ENCODE data around the gene AGL. TPM values are rescaled to one million over a fixed set of nuclear protein-coding genes. Genes with fewer than 3 reads are reported as not detected.

The AGL gene
- total and polyA plus RNA-seq, 2 of the 13 experiments (the other 11 are each of a cell fraction or from before 2014, with no cell fraction given) = 4.3 to 13.1 TPM

DNA sequence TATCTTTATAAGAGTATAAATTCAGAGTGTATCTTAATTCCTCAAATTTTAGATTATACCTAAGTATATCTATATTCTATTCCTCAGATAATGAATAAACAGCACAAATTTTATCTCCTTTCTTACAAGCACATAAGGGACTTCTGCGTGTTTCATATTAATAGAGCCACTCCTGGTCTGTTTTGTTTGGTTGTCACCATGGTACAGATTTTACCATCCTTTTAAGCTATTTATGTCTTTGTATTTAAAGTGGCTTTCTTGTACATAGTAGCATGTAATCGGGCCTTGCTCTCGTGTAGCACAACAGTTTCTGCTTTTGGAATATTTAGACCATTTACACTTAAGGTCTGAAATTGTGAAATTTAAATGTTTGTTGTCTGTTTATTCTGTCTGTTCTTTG lies 67.1 kb downstream of the AGL start:
- intact Hi-C loops (cut with micrococcal nuclease; ENCODE audit: unreplicated experiment) (no loop called here), in situ Hi-C loops (cut with HindIII; ENCODE audit: extremely low pct_ligation_motif_present, low pct_unique_long_range_greater_than_20kb) (no loop called here)
- Histone ChIP-seq H3K27ac (ENCODE audit: extremely low read length, insufficient read depth, low read length) (no peak overlapping the region), H3K4me3 (replicated peaks in 1 of 3; ENCODE audit: insufficient read depth in 1 of 3, low read depth in 2 of 3, low read length in 3 of 3) (no peak overlapping the region), H2AFZ (ENCODE audit: low read length) (no peak overlapping the region), H3K27me3 (ENCODE audit: control insufficient read depth in 1 of 2, insufficient read depth in 2 of 2, low read length in 2 of 2) (no peaks in the 10 kb centered on the region), H3K9me3 (ENCODE audit: low read length) (no peaks in the 10 kb centered on the region), H4K20me1 (ENCODE audit: insufficient read depth, low read length) (no peaks in the 10 kb centered on the region), H3K4me1 (ENCODE audit: insufficient read depth, low read length) (no peaks in the 10 kb centered on the region), H3K36me3 (replicated peaks in 1 of 2; ENCODE audit: control insufficient read depth in 1 of 2, insufficient read depth in 2 of 2, low read length in 2 of 2) (peaks cover 3 to 20% of the 10 kb centered on the region in 2 experiments; a peak in 3 of 5 replicates), H3K79me2 (ENCODE audit: insufficient read depth, low read length) (no peaks in the 10 kb centered on the region), H3K4me2 (ENCODE audit: low read depth, low read length) (no peak overlapping the region), H3K9ac (ENCODE audit: insufficient read depth, low read depth, low read length) (no peak overlapping the region)
- no peak for DNase-seq (ENCODE audit: low spot score)
- no peak for FAIRE-seq
- WGBS (ENCODE audit: low lambda C conversion rate) = 99% methylated on average over 3 of the region's 3 CpGs
- BruUV-seq (replicated peaks) = no TSS peak
- CTCF ChIA-PET (ENCODE audit: low intra/inter-chr PET ratio, low total read pairs) = no interaction called here
- POLR2A ChIA-PET = no interaction called here
- ATAC-seq = no peak
- no peak for TF ChIP-seq NPAS2 (CRISPR knock-in tag; IDR thresholded peaks at IDR 0.05; ENCODE audit: borderline replicate concordance)
- TF ChIP-seq ZNF160 (CRISPR knock-in tag; IDR thresholded peaks at IDR 0.05) = no peak
- TF ChIP-seq, protein P1, sequence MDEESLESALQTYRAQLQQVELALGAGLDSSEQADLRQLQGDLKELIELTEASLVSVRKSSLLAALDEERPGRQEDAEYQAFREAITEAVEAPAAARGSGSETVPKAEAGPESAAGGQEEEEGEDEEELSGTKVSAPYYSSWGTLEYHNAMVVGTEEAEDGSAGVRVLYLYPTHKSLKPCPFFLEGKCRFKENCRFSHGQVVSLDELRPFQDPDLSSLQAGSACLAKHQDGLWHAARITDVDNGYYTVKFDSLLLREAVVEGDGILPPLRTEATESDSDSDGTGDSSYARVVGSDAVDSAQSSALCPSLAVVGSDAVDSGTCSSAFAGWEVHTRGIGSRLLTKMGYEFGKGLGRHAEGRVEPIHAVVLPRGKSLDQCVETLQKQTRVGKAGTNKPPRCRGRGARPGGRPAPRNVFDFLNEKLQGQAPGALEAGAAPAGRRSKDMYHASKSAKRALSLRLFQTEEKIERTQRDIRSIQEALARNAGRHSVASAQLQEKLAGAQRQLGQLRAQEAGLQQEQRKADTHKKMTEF (CRISPR knock-in tag; IDR thresholded peaks at IDR 0.05) = no peak
- no peak for TF ChIP-seq ZNF775 (CRISPR knock-in tag; IDR thresholded peaks at IDR 0.05; ENCODE audit: borderline replicate concordance)
- TF ChIP-seq CERS6 (CRISPR knock-in tag; IDR thresholded peaks at IDR 0.05) = no peak
- TF ChIP-seq, protein P2, sequence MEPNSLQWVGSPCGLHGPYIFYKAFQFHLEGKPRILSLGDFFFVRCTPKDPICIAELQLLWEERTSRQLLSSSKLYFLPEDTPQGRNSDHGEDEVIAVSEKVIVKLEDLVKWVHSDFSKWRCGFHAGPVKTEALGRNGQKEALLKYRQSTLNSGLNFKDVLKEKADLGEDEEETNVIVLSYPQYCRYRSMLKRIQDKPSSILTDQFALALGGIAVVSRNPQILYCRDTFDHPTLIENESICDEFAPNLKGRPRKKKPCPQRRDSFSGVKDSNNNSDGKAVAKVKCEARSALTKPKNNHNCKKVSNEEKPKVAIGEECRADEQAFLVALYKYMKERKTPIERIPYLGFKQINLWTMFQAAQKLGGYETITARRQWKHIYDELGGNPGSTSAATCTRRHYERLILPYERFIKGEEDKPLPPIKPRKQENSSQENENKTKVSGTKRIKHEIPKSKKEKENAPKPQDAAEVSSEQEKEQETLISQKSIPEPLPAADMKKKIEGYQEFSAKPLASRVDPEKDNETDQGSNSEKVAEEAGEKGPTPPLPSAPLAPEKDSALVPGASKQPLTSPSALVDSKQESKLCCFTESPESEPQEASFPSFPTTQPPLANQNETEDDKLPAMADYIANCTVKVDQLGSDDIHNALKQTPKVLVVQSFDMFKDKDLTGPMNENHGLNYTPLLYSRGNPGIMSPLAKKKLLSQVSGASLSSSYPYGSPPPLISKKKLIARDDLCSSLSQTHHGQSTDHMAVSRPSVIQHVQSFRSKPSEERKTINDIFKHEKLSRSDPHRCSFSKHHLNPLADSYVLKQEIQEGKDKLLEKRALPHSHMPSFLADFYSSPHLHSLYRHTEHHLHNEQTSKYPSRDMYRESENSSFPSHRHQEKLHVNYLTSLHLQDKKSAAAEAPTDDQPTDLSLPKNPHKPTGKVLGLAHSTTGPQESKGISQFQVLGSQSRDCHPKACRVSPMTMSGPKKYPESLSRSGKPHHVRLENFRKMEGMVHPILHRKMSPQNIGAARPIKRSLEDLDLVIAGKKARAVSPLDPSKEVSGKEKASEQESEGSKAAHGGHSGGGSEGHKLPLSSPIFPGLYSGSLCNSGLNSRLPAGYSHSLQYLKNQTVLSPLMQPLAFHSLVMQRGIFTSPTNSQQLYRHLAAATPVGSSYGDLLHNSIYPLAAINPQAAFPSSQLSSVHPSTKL (CRISPR knock-in tag; IDR thresholded peaks at IDR 0.05) = no peak
- TF ChIP-seq MIER2 (CRISPR knock-in tag; IDR thresholded peaks at IDR 0.05) = no peak
- no peak for TF ChIP-seq FOXA3 (CRISPR knock-in tag; IDR thresholded peaks at IDR 0.05)
- TF ChIP-seq ZNF75D (CRISPR knock-in tag; IDR thresholded peaks at IDR 0.05; ENCODE audit: borderline replicate concordance) = no peak
- no peak for TF ChIP-seq NFIB (CRISPR knock-in tag; IDR thresholded peaks at IDR 0.05; ENCODE audit: borderline replicate concordance)
- TF ChIP-seq ZNF788 (CRISPR knock-in tag; IDR thresholded peaks at IDR 0.05; ENCODE audit: borderline replicate concordance) = no peak
- TF ChIP-seq ZNF839 (CRISPR knock-in tag; IDR thresholded peaks at IDR 0.05; ENCODE audit: borderline replicate concordance) = no peak
- TF ChIP-seq CEBPG (CRISPR knock-in tag; IDR thresholded peaks at IDR 0.05) = no peak
- no peak for TF ChIP-seq ELK4 (CRISPR knock-in tag; IDR thresholded peaks at IDR 0.05; ENCODE audit: borderline replicate concordance)
- TF ChIP-seq, protein P3, sequence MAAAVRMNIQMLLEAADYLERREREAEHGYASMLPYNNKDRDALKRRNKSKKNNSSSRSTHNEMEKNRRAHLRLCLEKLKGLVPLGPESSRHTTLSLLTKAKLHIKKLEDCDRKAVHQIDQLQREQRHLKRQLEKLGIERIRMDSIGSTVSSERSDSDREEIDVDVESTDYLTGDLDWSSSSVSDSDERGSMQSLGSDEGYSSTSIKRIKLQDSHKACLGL (CRISPR knock-in tag; IDR thresholded peaks at IDR 0.05) = no peak

Measured in HepG2 (cell line).